Fibroblast of the aortic adventitia (primary cell): ENCODE data around the gene MMS19. TPM values are rescaled to one million over a fixed set of nuclear protein-coding genes. Genes with fewer than 3 reads are reported as not detected.
"Not testable (repeated sequence)": the region's sequence is repeated elsewhere in the genome, so short reads cannot be mapped to it uniquely, and the experiment has no call there.

Source experiments
- DNase-seq: peaks from one replicate; pipeline ENCODE4 v3.0.0-alpha.2; 2010; ENCODE audit warnings: low read depth
- H3K4me3 ChIP-seq: 2 replicates; pipeline ENCODE4 v1.5.1; 2011; ENCODE audit warnings: low read depth, mild to moderate bottlenecking, control low read depth, low read length, moderate library complexity
- CTCF ChIP-seq: IDR thresholded peaks from 2 replicates; pipeline ENCODE4 v1.5.1; 2011; ENCODE audit warnings: mild to moderate bottlenecking, low read length, control low read depth, inconsistent platforms; ENCODE audit not compliant: insufficient read depth
- total RNA-seq: library from RNA; depleted of rRNA; stranded (reverse); fragments of >200 nt; gene quantifications from 2 replicates; pipeline ENCODE4 v1.2.3, GENCODE V29; 2012; ENCODE audit warnings: low replicate concordance

The MMS19 gene
- total RNA-seq, 1 donor: 81.1 TPM

GRCh38 chr10:97426776-97427570 lies 71.2 kb downstream of the MMS19 start:
- TF ChIP-seq CTCF: no peak
- peak; percentile 11 for DNase-seq
- peak overlapping the region; percentile 96 for H3K4me3 ChIP-seq

DNA sequence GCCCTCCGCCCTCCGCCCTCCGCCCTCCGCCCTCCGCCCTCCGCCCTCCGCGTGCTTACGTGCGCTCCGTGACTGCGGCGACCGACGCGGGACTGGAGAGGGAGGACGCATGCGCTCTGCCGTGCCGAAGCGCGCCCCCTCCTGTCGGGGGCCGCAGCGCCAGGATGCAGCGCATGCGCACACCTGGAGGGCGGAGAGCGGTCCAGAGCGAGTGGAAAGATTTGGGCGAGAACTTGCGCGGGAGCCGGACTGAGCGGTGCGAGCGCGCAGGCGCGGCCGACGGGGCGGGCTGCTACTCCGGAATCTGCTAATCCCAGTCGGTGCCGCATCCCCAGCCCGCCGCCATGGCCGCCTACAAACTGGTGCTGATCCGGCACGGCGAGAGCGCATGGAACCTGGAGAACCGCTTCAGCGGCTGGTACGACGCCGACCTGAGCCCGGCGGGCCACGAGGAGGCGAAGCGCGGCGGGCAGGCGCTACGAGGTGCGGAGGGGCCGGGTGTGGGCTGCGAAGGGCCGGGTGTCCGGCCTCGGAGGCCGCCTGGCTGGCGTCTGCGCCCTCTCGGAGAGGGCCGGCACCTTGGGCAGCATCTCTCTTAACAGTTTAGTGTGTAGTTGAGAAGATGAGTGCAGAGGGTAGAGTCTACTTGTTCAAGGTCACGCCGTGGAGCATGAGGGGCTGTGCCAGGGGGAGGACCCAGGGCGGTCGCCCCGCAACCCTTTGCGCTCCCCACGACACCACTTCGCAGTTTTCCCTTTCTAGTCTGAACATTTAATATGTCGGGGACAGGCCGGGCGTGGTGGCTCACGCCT lies 72.1 kb downstream of the MMS19 start, which contains the start of gene PGAM1:
TSS of gene PGAM1 (plus strand) at position 228 of the 812 bp plus-strand sequence. CDS start at position 345, 117 bp downstream.
- H3K4me3 ChIP-seq: peak within 1 kb of the TSS; percentile 96
- peak; percentile 96 for DNase-seq
- peak; percentile 74 for TF ChIP-seq CTCF

- H3K4me3 ChIP-seq, DNase-seq: not testable (repeated sequence)
Measured at GRCh38 chr10:97423757-97424098, 74.5 kb downstream of the MMS19 start.

- DNase-seq: no peak
- no peak overlapping the region for H3K4me3 ChIP-seq
- TF ChIP-seq CTCF: no peak
Measured at GRCh38 chr10:97416565-97416964, 81.7 kb downstream of the MMS19 start.

DNA sequence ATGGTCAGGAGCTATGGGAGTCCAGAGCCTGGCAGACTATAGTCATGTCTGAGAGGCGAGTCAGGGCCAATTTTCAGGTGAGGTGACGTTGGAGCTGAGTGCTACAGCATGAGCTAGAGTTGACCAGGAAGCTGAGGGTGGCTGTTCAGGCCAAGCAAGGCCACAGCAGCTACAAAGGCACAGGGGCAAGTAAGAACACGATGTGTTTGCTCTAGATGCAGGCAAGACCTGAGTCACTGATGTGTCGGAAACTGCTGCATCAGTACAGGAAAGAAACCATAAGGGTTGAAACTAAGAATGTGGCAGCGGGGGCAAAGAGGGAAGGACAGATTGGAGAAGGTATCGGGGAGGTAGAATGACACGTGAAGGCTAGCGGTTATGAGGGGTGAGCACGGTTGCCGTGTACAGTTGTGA lies 85.3 kb downstream of the MMS19 start:
- no peak for TF ChIP-seq CTCF

DNA sequence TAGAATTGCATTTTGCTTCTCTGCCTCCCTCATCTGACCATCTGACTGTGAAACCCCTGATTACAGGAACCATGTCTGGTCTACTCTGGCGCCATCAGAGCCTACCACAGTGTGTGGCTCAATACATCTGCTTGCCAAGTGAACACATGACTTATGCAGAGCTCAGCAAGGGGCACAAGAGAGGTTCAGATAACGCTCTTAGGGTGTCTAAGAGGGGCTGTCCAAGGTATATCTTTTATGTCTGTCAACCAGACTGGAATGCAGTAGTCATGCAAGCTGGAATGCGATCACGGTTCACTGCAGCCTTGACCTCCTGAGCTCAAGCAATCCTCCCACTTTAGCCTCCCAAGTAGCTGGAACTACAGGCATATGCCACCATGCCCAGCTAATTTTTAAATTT lies 86.8 kb downstream of the MMS19 start:
- no peak overlapping the region for H3K4me3 ChIP-seq
- no peak for TF ChIP-seq CTCF
- DNase-seq: peak; percentile 31

More for the DNA sequence above, 85.3 kb downstream of the MMS19 start:
- no peak for DNase-seq
- H3K4me3 ChIP-seq: no peak overlapping the region

DNA sequence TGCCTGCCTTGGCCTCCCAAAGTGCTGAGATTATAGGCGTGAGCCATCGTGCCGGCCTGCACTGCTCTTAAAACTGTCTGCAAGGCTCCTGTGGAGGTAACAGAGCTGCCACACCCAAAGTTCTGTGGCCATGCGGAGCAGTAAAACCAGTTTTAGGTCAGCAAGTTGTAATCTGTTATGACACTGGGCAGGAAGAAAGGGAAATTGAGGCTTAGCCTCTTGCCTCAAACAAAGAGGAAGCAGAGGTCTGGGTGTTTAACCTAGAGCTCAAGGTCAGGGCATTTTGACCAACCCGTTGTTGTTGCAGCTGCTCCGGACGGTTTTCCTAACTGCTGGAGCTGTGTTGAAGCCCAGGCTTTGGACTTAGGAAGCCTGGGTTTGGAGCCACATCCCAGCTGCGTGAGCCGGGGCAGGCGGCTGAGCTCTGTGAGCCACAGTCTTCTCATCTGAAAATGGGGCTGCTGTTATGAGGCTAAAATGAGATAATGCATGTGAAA lies 89.7 kb downstream of the MMS19 start:
- no peak for DNase-seq
- H3K4me3 ChIP-seq: no peak overlapping the region
- TF ChIP-seq CTCF: no peak
